ENCODE measurements around the gene SLC6A19. TPM values are rescaled to one million over a fixed set of nuclear protein-coding genes. Genes with fewer than 3 reads are reported as not detected.

Gene SLC6A19
- total and polyA plus RNA-seq, 4 donors: 0.17 to 4.9 (median 0.91) TPM

DNA sequence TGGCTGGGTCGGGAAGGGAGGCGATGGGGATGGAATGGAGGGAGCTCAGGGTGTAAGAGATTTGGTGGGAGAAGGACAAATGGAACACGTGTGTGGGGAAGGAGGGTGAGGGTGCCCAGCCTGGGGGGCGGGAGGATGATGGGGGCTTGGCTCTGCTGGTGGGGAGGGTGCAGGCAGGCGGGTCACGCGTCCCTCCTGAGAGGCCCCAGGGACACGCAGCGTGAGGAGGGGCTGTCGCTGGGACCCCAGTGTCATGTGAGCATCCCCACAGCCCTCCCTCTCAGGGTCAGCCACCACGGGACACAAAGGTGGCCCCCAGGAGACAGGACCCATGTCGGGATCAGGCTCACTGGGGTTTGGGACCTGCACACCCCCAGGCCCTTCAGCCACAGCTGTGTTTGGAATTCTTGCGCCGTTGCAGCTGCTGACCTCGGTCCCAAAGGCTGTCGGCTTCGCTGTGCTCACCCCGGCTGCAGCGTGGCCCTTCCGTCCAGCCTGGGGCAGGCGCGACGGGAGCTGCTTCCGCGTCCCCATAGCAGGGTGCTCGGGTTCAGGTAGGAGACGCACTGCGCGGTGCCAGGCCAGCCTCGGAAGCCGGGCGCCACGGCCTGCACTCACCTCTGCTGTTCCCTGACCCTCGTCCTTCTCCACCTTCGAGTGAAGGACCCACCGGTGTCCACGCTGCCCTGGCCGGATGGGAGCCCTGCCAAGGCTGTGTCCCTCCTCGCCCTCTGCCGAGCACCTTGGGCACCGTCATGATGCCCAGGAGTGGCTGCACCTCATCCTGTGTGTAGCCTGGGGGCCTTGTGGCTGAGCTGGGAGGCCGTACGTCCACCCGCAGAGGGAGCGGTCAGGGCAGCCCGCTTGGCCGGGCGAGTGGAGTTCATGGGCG is 5.4 kb downstream of the SLC6A19 start:
- no peak for TF ChIP-seq GABPA (IDR thresholded peaks at IDR 0.05 in 1 of 2, conservative IDR thresholded peaks at IDR 0.05 in 1 of 2)
- no peak for TF ChIP-seq YY1 (IDR thresholded peaks at IDR 0.05)
- TF ChIP-seq RAD21 (IDR thresholded peaks at IDR 0.05): no peak
- TF ChIP-seq JUND (IDR thresholded peaks at IDR 0.05): no peak
- TF ChIP-seq TAF1 (conservative IDR thresholded peaks at IDR 0.05): no peak
- no peak for TF ChIP-seq FOXA1 (IDR thresholded peaks at IDR 0.05)
- TF ChIP-seq, protein P1, sequence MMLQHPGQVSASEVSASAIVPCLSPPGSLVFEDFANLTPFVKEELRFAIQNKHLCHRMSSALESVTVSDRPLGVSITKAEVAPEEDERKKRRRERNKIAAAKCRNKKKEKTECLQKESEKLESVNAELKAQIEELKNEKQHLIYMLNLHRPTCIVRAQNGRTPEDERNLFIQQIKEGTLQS (IDR thresholded peaks at IDR 0.05): no peak
- TF ChIP-seq, protein P2, sequence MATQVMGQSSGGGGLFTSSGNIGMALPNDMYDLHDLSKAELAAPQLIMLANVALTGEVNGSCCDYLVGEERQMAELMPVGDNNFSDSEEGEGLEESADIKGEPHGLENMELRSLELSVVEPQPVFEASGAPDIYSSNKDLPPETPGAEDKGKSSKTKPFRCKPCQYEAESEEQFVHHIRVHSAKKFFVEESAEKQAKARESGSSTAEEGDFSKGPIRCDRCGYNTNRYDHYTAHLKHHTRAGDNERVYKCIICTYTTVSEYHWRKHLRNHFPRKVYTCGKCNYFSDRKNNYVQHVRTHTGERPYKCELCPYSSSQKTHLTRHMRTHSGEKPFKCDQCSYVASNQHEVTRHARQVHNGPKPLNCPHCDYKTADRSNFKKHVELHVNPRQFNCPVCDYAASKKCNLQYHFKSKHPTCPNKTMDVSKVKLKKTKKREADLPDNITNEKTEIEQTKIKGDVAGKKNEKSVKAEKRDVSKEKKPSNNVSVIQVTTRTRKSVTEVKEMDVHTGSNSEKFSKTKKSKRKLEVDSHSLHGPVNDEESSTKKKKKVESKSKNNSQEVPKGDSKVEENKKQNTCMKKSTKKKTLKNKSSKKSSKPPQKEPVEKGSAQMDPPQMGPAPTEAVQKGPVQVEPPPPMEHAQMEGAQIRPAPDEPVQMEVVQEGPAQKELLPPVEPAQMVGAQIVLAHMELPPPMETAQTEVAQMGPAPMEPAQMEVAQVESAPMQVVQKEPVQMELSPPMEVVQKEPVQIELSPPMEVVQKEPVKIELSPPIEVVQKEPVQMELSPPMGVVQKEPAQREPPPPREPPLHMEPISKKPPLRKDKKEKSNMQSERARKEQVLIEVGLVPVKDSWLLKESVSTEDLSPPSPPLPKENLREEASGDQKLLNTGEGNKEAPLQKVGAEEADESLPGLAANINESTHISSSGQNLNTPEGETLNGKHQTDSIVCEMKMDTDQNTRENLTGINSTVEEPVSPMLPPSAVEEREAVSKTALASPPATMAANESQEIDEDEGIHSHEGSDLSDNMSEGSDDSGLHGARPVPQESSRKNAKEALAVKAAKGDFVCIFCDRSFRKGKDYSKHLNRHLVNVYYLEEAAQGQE (IDR thresholded peaks at IDR 0.05): no peak
- TF ChIP-seq HNF4A (conservative IDR thresholded peaks at IDR 0.05): no peak
- TF ChIP-seq FOXA2 (IDR thresholded peaks at IDR 0.05): no peak
- TF ChIP-seq SP1 (IDR thresholded peaks at IDR 0.05): no peak
- TF ChIP-seq, protein P3, sequence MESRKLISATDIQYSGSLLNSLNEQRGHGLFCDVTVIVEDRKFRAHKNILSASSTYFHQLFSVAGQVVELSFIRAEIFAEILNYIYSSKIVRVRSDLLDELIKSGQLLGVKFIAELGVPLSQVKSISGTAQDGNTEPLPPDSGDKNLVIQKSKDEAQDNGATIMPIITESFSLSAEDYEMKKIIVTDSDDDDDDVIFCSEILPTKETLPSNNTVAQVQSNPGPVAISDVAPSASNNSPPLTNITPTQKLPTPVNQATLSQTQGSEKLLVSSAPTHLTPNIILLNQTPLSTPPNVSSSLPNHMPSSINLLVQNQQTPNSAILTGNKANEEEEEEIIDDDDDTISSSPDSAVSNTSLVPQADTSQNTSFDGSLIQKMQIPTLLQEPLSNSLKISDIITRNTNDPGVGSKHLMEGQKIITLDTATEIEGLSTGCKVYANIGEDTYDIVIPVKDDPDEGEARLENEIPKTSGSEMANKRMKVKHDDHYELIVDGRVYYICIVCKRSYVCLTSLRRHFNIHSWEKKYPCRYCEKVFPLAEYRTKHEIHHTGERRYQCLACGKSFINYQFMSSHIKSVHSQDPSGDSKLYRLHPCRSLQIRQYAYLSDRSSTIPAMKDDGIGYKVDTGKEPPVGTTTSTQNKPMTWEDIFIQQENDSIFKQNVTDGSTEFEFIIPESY (IDR thresholded peaks at IDR 0.05): no peak
- TF ChIP-seq HNF4G (IDR thresholded peaks at IDR 0.05): no peak
- TF ChIP-seq, protein P4, sequence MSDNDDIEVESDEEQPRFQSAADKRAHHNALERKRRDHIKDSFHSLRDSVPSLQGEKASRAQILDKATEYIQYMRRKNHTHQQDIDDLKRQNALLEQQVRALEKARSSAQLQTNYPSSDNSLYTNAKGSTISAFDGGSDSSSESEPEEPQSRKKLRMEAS (IDR thresholded peaks at IDR 0.05): no peak
- Histone ChIP-seq H3K27ac (ENCODE audit: low read depth in 1 of 2, low read length in 2 of 2) (no peak overlapping the region), H3K9me3 (ENCODE audit: control insufficient read depth in 4 of 4, low read length in 3 of 4) (no peaks in the 10 kb centered on the region), H3K36me3 (ENCODE audit: control insufficient read depth in 4 of 4, insufficient read depth in 3 of 4, low read depth in 1 of 4, low read length in 3 of 4) (no peaks in the 10 kb centered on the region), H3K9ac (ENCODE audit: low read depth in 1 of 2, low read length in 2 of 2) (no peak overlapping the region), H3K4me3 (ENCODE audit: low read depth in 1 of 3, low read length in 3 of 3) (no peak overlapping the region), H3K4me1 (ENCODE audit: control insufficient read depth in 4 of 4, insufficient read depth in 4 of 4, low read length in 3 of 4) (peaks cover 0 to 10% (median 4%) of the 10 kb centered on the region in 4 donors), H3K27me3 (ENCODE audit: control insufficient read depth in 4 of 4, insufficient read depth in 4 of 4, low read length in 3 of 4) (no peaks in the 10 kb centered on the region)
- 86% methylated on average over 49 of the region's 49 CpGs for WGBS
- DNase-seq (ENCODE audit: low spot score): no peak

DNA sequence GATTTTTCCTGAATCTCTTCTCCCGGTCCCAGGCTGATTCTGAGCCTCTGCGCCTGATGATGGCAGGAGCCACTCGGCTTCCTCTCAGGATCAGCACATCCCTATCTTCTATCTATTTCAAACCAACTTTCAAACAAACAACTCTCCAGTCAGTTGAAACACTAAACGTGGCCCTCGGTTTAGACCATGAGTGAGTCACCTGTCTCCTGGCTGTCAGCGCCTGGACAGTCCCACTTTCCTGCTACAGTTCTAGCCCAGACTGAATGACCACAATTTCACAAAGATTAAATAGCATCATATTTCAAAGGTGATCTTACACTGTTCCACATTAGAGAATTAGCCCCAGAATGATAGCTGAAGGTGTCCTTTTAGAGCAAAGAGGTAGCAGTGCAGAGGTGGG is 6.2 kb downstream of the SLC6A19 start:
- TF ChIP-seq, protein P1 (IDR thresholded peaks at IDR 0.05): no peak
- TF ChIP-seq HNF4A (conservative IDR thresholded peaks at IDR 0.05) (no peak), JUND (IDR thresholded peaks at IDR 0.05) (no peak), RXRA (IDR thresholded peaks at IDR 0.05) (no peak), EGR1 (IDR thresholded peaks at IDR 0.05; ENCODE audit: low read depth in 2 of 2) (no peak), NR2F2 (IDR thresholded peaks at IDR 0.05) (no peak)

More for the DNA sequence above, 6.2 kb downstream of the SLC6A19 start:
- no peak overlapping the region for H3K9ac ChIP-seq (ENCODE audit: low read depth in 1 of 2, low read length in 2 of 2)
- no peaks in the 10 kb centered on the region for H3K9me3 ChIP-seq (ENCODE audit: control insufficient read depth in 4 of 4, low read length in 3 of 4)
- H3K27me3 ChIP-seq (ENCODE audit: control insufficient read depth in 4 of 4, insufficient read depth in 4 of 4, low read length in 3 of 4): no peaks in the 10 kb centered on the region
- no peak for DNase-seq (ENCODE audit: low spot score)
- WGBS: 83% methylated on average over 6 of the region's 6 CpGs
- no peaks in the 10 kb centered on the region for H3K36me3 ChIP-seq (ENCODE audit: control insufficient read depth in 4 of 4, insufficient read depth in 3 of 4, low read depth in 1 of 4, low read length in 3 of 4)
- peaks cover 0 to 10% (median 4%) of the 10 kb centered on the region in 4 donors for H3K4me1 ChIP-seq (ENCODE audit: control insufficient read depth in 4 of 4, insufficient read depth in 4 of 4, low read length in 3 of 4)
- no peak overlapping the region for H3K4me3 ChIP-seq (ENCODE audit: low read depth in 1 of 3, low read length in 3 of 3)
- no peak overlapping the region for H3K27ac ChIP-seq (ENCODE audit: low read depth in 1 of 2, low read length in 2 of 2)
